SH-SY5Y (cell line): ENCODE measurements around the gene FKBP3.

Experiments used
- GATA2 ChIP-seq: IDR thresholded peaks from 2 replicates; pipeline ENCODE4 v1.6.1; 2011; ENCODE audit warnings: mild to moderate bottlenecking, low read depth, low read length
- GATA3 ChIP-seq: IDR thresholded peaks from 2 replicates; pipeline ENCODE4 v1.6.1; 2011; ENCODE audit warnings: low read depth, mild to moderate bottlenecking, low read length, moderate library complexity

- TF ChIP-seq GATA3, result no peak
- TF ChIP-seq GATA2, result no peak
Observed at GRCh38 chr14:45073231-45073879, 60.9 kb downstream of the FKBP3 start.
